T-helper 1 cell treated with Interleukin-12 subunit alpha and Interleukin-12 subunit beta and Interleukin-4 antibody, amounts not matched to agents 30 ng/mL and 1 ng/mL, for 36 hours (primary cell): Measurements from ENCODE around the gene XIRP2. TPM values are rescaled to one million over a fixed set of nuclear protein-coding genes. Genes with fewer than 3 reads are reported as not detected.

Experiments
- intact Hi-C: fragments of 100-400 bp; cut with micrococcal nuclease; formaldehyde crosslinking; loops from one replicate; pipeline ENCODE4 v1.15.1; 2024
- total RNA-seq: library from RNA; stranded (reverse); gene quantifications from 2 replicates; pipeline ENCODE4 v1.2.3, GENCODE V29; 2022

The XIRP2 gene
- total RNA-seq, 1 donor from 2014 or later, result not detected

GRCh38 chr2:167132906-167133555, 244.8 kb downstream of the XIRP2 start:
- intact Hi-C loops, result no loop called here

DNA sequence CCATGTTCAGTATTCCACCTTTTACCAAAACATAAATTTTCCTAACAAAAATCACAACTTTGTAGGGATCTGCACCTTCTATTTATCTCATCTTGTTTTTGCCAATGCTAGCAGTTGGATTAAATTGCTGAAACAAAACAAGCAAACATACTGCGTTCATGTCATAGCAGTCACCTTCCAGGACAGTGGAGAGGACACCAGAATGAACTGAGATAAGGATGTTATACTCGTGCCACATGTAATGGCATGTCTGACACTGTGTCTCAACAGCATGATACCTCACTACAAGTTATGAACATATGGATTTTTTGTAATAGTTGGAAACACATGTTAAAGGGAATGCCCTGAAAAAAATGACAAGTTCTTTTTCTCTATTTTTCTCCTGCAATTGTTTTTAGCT, 245.3 kb downstream of the XIRP2 start:
- intact Hi-C loops, result no loop called here

GRCh38 chr2:167134381-167135072, 246.2 kb downstream of the XIRP2 start:
- intact Hi-C loops, result no loop called here

DNA sequence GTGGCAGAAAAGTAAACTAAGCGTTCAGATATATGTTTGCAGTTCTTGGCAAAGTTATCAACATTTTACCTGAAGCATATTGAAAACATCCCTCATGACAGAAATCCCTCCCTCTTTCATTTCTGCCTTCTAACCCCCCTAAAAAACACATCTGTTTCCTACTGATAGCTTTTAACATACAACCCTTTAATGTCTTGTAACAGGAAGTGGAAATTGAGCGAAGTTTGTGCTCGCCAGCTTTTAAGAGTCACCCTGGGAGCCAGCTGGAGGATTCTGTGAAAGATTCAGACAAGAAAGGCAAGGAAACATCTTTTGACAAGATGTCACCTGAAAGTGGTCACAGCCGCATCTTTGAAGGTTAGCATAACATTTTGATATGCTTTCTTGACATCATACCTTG, 247.4 kb downstream of the XIRP2 start:
- intact Hi-C loops, result no loop called here

DNA sequence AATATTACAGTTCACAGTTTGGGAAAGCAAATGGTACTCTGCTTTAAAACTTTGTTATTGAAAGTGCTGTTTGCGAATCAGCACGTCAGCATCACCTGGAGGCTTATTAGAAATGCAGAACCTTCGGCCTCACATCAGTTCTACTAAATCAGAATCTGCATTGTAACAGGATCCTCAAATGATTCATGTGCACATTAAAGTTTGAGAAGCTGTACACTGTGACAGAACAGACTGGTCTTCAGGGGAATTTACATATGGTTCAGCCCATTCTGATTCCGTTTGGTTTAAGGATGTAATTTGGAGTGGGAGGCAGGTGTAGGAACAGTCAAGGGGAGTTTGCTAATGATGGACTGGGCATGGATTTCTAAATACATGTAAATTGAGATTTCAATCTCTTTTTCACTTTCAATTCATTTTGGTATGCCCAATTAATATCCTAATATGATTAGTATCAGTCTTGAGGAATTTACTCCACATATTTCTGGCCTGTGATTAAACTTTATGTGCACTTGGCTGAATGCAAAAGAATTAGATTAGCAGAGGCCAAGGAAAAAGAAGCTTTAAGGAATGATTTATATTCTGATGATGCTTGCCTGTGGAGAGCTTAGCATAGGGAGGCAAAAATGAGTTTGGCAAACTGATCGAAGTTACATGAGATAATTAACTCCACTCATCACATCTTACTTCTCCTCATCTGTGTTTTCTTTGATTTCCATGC, 248.8 kb downstream of the XIRP2 start:
- intact Hi-C loops, result no loop called here

- intact Hi-C loops, result no loop called here
Observed at GRCh38 chr2:167140330-167140729, 252.1 kb downstream of the XIRP2 start.

DNA sequence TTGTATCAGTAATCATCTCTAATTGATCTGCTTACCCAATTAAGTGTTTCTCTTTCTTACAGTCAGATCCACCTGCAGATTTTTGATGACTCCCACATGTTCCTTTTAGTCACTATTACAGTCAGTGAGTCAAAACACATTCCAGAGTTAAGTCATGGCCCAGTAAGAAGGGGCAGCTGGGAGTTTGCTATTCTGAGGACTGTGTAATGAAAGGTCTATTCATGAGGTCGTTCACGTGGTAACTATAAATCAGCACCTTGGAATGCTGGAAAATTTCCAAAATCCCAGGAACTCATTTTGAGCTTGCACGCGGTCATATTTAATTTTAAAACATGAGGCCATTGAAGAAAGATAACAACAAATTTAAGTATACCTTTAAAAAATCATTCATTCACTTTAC, 252.5 kb downstream of the XIRP2 start:
- intact Hi-C loops, result no loop called here

DNA sequence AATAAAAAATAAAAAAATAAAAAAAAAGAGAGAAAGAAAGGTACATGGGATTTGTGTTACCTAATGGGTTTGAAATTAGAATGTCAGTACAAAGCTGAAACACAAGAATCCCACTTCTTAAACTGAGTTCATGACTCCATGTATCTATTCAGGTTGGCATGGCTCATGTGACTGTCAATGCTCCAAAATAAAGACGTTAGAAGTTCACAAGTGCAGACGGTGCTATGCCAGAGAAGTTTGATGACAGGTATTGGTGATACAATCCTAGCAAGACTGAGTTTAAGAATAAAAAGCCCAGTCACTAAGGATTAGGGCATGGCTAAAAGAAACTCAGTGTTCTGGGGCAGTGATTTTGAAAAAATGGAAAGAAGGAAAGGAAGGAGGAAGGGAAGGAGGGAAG, 254.3 kb downstream of the XIRP2 start:
- intact Hi-C loops, result no loop called here

DNA sequence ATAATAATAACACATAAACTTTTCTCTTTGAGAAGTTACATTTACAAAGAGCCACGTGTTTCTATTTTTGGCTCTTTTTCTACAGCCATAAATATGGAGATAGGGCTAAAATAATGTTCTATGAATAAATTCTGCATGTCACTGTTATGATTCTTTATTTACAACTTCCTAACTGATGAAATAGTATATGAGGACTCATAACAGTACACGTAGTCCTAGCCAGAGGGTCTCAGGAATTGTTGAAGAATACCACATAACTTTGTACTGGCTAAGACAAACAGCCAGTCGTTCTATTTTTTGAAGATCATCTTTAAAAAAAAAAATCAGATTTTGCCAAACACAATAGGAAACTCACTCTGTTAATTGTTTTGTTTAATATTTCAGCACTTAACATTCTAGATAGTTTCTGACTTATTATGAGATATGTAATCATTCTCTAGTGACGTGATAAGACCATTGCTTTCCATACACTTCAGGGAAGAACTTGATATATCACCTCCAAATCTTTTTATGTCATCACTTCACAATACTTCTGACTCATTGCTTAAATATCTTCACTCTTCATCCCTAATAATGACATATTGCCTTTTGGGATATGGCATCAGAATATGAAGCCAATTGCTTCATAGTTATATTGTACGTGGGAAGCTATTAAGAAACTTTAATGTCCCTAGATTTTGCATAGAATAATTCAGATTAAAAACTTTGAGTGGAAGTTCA, 256.1 kb downstream of the XIRP2 start:
- intact Hi-C loops, result no loop called here

- intact Hi-C loops, result no loop called here
Observed at GRCh38 chr2:167147271-167147941, 259.1 kb downstream of the XIRP2 start.

DNA sequence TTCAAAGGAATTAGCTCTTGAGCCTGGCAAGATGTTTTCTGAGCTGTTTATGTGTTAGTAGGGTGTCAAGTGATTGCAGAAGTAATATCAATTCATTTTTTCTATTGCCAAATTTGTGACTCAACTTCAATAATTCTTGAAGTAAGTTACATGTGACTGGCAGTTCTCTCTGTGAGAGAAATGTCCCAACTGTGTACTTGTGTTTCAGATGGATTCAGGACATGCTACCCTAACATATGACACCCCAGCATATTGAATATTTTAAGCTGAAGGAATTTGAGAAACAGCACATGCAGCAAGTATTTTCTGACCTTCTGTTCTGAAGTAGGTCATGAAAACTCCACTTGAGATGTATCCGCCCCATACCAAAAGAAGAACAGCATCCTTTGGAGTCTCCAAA, 263.6 kb downstream of the XIRP2 start:
- intact Hi-C loops, result no loop called here

- intact Hi-C loops, result no loop called here
Observed at GRCh38 chr2:167157523-167157922, 269.2 kb downstream of the XIRP2 start.

DNA sequence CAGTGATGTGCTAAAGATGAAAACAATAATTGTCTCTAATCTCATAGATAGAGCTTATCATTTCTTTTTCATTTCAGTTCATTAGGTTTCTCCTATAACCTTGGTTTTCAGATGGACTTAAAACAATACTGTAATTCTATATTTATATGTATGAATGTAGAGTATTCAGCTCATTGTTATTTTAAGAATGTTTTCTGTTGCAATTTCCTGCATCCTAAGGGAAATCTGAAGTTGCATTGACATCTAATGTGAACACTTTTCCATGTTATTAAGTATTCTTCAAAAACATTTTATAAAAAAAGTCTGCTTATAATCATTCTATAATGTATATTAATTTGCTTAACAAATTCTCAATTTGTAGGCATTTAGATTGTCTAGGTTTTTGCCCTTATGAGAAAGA, 288.9 kb downstream of the XIRP2 start:
- intact Hi-C loops, result no loop called here

- intact Hi-C loops, result no loop called here
Observed at GRCh38 chr2:167181134-167181533, 292.9 kb downstream of the XIRP2 start.

DNA sequence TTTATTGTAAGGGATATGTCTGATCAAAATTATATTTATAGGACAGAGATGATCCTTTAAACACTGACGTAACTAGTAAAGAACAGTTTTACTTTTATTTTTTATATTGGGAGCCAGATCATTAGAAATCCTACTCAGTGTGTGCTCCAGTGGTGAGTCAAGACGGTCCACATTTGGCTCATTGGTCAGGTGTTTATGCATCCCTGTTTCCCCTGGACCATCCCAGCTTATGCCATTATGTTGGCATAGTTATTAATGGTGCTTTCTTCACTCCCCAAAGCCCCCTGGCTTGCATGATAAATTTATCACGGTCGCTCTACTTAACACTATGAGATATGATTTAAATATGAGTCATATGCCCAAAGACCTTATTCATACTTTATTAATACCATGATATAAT, 293.4 kb downstream of the XIRP2 start:
- intact Hi-C loops, result no loop called here

DNA sequence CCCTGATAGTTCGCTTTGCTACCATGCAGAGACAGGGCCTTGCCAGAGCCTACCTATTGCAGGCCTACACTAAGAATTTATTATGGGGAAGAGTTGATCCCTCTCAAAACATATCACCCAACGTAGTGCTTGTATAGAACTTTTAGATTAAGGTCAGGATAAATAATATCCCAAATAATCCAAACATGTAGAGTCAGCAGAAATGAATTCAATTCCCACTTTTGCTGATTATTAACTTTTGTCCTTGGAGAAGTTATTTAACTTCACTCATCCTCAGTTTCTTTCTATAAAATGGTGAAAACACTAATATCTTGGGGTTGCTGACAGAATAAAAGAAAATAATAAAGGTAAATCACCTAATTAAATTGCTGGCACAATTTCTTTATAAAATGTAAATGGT, 294.1 kb downstream of the XIRP2 start:
- intact Hi-C loops, result no loop called here

- intact Hi-C loops, result no loop called here
Observed at GRCh38 chr2:167183931-167184330, 295.7 kb downstream of the XIRP2 start.

- intact Hi-C loops, result no loop called here
Observed at GRCh38 chr2:167186465-167186864, 298.2 kb downstream of the XIRP2 start.

DNA sequence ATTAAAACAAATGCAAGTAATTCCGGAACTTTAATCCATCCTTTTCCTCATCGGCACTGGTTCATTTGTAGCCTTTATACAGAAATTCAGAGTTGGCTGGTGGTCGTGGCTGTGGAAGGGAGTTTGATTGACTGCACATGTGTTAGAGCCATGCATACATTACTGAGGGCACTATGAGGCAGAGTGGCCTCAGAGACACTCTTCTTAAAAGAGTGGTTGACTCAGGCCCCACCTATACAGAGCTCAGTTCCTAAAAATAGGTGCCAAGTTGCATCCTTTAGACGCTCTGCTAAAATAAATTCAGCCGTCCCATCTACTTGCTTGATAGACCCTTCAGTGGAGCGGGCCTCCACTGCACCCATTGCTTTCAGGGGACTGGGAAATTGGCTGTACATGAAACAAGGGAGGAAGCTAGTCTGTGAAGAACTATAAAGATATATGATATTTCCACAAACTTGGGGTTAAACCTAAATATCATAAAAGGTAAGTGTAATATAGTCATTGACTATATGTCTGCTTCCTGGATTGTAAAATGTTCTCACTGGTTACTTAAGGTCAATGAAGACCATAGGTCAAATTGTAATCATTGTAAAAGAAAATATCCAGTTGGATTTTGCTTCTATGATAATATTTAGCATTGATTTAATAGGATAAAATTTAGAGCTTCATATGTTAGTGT, 298.9 kb downstream of the XIRP2 start:
- intact Hi-C loops, result no loop called here

- intact Hi-C loops, result no loop called here
Observed at GRCh38 chr2:167187978-167188967, 300.0 kb downstream of the XIRP2 start.
